HG03135 (cell line): ENCODE results near the gene SPECC1L.

Source experiments
- ATAC-seq: cut with Tn5 transposase; IDR thresholded peaks from one replicate; pipeline ENCODE4 v1.9.1; 2021; ENCODE audit warnings: mild to moderate bottlenecking, moderate library complexity; ENCODE audit not compliant: unreplicated experiment

Gene SPECC1L

GRCh38 chr22:24322522-24322921 is 51.9 kb downstream of the SPECC1L start:
- ATAC-seq = no peak

DNA sequence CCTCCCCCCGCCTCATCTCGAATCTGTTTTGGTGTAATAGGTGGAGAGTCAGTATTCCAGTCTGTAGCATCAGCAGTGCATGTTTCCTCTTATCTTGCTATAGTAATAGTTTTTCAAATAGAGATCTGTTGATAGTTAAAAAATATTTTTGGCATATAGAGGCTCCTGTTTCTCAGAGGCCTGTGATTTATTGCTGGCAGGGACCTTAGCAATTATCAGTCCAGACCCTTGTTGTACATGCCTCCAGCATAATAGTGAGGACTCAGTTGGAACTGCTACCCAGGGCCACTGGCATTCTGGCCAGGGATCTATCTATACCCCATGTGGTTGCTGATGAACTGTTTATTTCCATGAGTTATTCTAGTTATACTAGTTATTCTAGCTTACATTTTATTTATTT is 52.6 kb downstream of the SPECC1L start:
- no peak for ATAC-seq

DNA sequence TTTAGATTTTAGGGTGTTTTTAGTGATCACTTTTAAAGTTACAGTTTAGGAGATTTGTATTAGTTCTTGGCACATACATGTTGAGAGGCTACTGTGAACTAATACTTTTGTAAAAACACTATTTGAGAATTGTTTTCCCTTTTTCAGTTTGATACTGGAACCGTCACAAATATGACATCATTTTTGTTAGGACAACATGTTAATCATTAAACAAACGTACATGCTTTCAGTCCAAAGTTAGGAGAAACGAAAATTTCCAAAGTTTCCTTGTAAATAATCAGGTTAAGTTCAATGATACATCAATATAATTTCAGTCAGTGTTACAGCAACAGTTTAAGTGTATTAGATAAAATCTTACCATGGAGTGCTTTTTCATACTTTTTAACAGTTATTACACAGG is 53.1 kb downstream of the SPECC1L start:
- no peak for ATAC-seq

- ATAC-seq = no peak
Measured at GRCh38 chr22:24324137-24324536, 53.5 kb downstream of the SPECC1L start.

DNA sequence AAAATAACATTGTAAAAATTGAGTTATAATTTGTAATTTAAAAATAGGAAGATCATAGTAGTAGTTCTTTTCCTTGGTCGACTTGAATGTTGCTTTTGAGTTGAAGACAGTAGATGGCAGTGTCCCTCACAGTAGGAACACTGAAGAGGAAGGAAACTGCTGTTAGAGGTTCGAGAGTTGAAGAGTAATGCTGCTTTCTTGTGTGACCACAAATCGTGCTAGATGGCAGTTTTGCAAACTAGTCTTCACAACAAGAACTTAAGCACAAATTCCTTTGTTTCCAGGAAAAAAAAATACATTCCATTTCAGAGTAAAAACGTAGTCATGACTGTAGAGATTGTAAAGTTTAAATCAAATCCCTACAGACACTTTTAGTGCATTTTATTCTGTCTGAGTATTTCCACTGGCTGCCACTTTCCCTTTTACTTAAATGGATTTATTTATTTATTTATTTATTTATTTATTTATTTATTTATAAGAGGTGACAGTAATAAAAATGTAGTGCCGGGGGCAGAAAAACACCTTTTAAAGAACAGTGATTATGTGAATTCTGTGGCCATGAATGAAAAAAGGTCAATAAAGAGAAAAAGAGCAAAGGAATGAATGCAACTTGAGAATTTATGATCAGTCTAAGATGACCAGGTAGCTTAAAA is 54.6 kb downstream of the SPECC1L start:
- ATAC-seq = no peak

DNA sequence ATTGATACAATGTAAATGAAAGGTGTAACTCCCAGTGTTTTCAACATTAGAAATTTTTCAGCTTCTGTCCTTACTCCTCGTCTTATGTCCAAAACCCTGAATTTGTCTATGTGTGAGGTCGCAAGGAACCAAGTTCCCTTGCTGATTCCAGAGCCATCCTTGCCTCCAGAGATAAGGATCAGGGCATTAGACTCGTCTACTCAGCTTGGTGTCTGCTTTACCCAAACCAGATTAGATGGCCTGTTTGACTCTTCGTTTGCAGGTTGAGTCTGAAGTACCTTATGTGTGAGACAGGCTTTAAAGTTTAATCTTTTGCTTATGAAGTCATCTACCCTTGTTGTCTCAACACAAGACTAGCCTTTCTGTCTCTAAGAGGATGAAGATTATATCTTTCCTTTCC is 55.6 kb downstream of the SPECC1L start:
- no peak for ATAC-seq

- ATAC-seq = no peak
Measured at GRCh38 chr22:24327832-24328231, 57.2 kb downstream of the SPECC1L start.

GRCh38 chr22:24329453-24329852 is 58.8 kb downstream of the SPECC1L start:
- ATAC-seq = no peak

DNA sequence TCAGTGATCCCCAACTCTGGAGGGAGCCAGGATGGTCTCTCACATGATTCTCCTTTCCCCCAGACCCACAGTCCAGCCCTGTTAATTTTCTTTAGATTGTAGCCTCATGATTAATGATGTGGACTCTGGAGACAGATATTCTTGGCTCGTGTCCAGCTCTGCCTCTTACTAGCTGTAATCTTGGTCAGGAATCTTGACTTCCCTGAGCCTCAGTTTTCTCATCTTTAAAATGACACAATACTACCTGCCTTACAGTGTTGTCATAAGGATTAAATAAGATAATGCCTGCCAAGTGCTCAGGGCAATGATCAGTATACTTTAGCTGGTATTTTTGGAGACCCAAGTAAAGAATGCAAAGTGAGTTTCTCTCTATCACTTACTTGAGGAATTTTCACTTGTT is 60.0 kb downstream of the SPECC1L start:
- ATAC-seq = no peak

DNA sequence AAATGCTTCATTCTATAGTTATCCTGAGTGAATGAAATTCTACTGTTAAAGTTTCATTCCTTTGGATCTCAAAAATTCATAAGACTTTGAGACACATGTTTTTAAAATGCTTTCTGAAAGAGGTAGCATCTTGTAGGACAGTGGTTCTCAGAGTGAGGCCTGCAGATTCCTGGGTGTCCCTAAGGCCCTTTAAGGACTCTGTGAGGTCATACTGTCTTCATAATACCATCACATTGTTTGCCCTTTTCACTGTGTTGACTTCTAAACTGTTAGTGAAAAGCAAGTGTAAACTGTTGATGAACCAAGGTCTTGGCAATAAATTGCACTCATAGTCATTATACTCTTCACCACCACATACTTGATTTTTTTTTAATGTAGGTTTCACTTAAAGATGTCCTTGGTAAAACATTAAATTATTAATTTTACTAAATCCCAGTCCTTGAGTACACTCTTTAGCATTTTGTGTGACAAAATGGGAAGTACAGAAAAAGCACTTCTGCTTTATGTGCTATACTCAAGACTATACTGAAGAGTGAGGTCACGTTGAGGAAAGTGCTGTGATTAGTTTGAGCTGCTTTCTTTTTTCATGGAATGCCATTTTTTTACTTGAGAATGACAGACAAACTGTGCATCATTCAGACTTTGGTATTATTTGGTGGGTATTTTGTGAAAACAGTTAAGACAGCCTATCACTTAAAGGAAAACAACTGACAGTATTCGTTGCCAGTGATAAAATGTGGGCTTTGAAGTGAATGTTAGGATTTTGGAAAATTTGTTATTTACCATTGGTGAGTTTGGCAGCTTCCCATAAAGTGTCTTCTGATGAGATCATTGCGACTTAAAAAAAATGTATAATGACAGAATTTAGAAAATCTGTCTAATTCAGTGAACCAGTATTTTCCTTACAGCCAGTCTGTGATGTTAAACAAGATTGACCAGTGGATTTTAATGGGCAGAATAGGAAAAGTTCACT is 61.1 kb downstream of the SPECC1L start:
- ATAC-seq = no peak

GRCh38 chr22:24333301-24333700 is 62.7 kb downstream of the SPECC1L start:
- ATAC-seq = no peak

DNA sequence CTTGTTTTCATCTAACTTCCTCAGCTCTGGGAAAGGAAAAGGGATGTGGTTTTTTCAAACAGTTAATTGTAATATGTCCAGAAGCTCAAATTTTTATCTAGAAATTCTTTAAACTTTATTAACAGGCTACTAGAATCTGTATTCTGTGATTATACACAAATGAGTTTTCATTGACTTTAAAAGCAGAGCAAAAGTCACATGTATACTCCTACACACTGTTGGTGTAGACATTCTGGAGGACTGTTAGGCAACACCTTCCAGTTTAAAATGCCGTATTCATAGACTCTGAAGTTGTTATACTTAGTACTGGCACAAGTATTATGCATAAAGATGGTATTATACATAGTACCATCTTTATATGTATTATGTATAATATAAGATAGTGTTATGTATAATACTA is 64.9 kb downstream of the SPECC1L start:
- no peak for ATAC-seq

DNA sequence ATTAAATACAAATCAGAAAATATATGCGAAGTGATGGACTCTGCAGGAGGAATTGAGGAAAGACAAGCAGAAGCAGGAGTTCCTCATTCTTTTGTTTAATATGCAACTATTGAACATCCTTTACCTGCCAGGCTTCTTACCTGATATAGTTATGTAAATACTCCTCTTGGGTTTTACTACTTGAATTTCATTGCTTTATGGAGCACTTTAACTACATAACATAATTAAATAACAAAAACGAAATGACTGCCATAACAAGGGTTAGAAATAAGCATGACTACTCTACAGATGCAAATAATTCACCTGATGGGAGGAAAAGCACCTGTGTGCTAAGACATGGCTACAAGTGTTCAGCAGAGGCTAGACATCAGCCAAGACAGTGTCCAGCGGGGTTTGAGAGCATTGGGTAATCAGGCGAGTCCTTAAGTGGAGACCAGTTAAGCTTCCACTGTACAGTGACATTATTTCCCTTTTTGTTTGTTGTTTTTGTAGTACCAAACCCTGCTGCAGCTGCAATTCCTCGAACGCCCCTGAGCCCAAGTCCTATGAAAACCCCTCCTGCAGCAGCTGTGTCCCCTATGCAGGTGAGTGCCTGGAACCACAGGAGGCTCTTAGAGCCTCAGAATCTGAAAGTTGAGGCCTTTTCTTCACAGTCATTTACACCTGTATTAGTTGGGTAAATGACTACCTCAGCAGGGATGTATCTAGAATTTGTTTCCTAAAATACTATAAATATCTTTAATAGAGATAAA is 67.4 kb downstream of the SPECC1L start:
- ATAC-seq = no peak

GRCh38 chr22:24338726-24339451 is 68.3 kb downstream of the SPECC1L start:
- no peak for ATAC-seq

DNA sequence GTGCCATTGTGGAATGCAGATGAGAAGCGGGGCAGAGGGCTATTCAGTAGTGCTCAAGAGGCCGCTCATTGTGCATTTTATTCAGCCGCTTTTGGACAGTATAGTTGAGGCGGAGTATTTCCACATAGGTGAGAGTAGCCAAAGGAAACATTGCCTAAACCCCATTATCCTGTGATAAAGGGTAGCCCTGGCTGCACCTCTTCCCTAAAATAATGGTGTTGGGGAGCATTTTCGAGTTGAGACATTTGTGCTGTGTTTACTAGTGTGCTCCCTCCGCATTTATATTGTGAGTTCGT is 68.8 kb downstream of the SPECC1L start:
- ATAC-seq = no peak

- no peak for ATAC-seq
Measured at GRCh38 chr22:24341627-24342026, 71.0 kb downstream of the SPECC1L start.

DNA sequence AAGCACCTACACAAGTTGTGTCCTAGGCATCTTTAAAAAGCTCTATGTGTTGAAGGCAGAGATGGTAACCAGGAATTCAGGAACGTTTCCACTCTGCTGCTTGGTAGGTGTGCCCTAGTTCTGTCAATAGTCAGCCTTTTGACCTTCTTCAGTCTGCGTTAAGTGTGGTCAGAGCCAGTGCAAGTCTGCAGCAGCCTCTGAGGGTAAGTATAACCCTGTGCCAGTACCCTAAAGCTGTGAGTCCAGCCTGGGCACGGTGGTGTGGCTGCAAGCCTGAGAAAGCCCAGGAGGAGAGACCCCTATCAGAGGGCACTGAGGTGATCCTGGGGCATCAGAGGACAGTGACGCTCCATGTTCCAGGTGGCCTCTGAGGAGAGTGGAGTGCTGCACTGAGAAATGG is 80.0 kb downstream of the SPECC1L start:
- no peak for ATAC-seq

- no peak for ATAC-seq
Measured at GRCh38 chr22:24353121-24353520, 82.5 kb downstream of the SPECC1L start.

DNA sequence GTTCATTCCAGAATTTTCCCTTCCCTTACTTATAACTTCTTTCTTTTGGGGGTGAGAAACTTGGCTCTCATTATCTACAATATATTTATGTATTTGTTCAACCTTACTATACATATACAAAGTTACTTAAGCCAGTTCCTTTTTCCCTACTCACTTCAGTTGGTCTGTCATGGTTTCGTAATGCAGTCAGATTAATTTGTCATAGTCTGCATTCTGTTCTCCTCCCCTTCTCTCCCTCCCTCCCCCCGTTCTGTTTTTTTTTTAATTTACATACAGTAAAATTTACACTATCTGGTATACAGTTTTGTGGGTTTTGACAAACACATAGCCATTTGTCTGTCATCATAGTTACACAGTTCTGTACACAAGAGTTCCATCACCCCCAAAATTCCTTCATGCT is 84.9 kb downstream of the SPECC1L start:
- ATAC-seq = no peak

GRCh38 chr22:24357547-24357946 is 86.9 kb downstream of the SPECC1L start:
- no peak for ATAC-seq
